H1 (cell line): Measurements from ENCODE around the gene SYK. TPM values are rescaled to one million over a fixed set of nuclear protein-coding genes. Genes with fewer than 3 reads are reported as not detected.

Experiments used
- CTCF ChIA-PET: fragments of 300-600 bp; sonication (Branson Sonifier 250); formaldehyde crosslinking; loops from one replicate; lab custom pipeline; 2021; ENCODE audit not compliant: partially characterized antibody; lab: Charles Lee
- POLR2A ChIA-PET: fragments of 300-600 bp; sonication (Branson Sonifier 250); formaldehyde crosslinking; loops from one replicate; lab custom pipeline; 2021; ENCODE audit warnings: inconsistent platforms; ENCODE audit not compliant: partially characterized antibody; lab: Charles Lee
- DNase-seq, 2 experiments: peaks; one replicate each; pipeline versions ENCODE4 v3.0.0 to v3.0.0-alpha.2; 2010 to 2022; ENCODE audit warnings: low spot score in 2 of 2, low read depth in 1 of 2, mixed read lengths in 1 of 2
- FAIRE-seq: peaks from 2 replicates; lab custom pipeline; 2011; peaks lifted over from hg19 to GRCh38; lab: Jason Lieb, UNC
- H2AFZ ChIP-seq: 2 replicates; pipeline ENCODE4 v1.8.1; 2012; ENCODE audit warnings: low read length, inconsistent platforms
- H2AK5ac ChIP-seq: 2 replicates; pipeline ENCODE4 v1.6.1; 2013; ENCODE audit warnings: low read depth, low read length
- H2BK120ac ChIP-seq: replicated peaks from 2 replicates; pipeline ENCODE3; 2013; ENCODE audit warnings: low read depth, low read length, inconsistent platforms
- H2BK12ac ChIP-seq: 2 replicates; pipeline ENCODE4 v1.6.1; 2013; ENCODE audit warnings: low read depth, low read length
- H2BK15ac ChIP-seq: 2 replicates; pipeline ENCODE4 v1.6.1; 2013; ENCODE audit warnings: low read length
- H2BK20ac ChIP-seq: 2 replicates; pipeline ENCODE4 v1.6.1; 2013; ENCODE audit warnings: low read length
- H2BK5ac ChIP-seq: 2 replicates; pipeline ENCODE4 v1.6.1; 2013; ENCODE audit warnings: low read depth, low read length
- H3K14ac ChIP-seq: 2 replicates; pipeline ENCODE4 v1.6.1; 2013; ENCODE audit warnings: inconsistent platforms; ENCODE audit not compliant: insufficient read length
- H3K18ac ChIP-seq: 2 replicates; pipeline ENCODE4 v1.6.1; 2013; ENCODE audit warnings: low read length; ENCODE audit errors: extremely low read depth
- H3K23ac ChIP-seq: 2 replicates; pipeline ENCODE4 v1.6.1; 2013; ENCODE audit warnings: inconsistent platforms; ENCODE audit not compliant: insufficient read length
- H3K23me2 ChIP-seq: 2 replicates; pipeline ENCODE4 v1.6.1; 2013; ENCODE audit warnings: low read depth, low read length
- H3K27ac ChIP-seq: 2 replicates; pipeline ENCODE4 v1.6.1; 2011; ENCODE audit warnings: low read depth, low read length, inconsistent platforms
- H3K27me3 ChIP-seq, 4 experiments: replicated peaks in 1 of 4; 1 replicate in 1 of 4; 2 replicates in 3 of 4; pipeline versions ENCODE4 v1.6.1 to v1.8.1; 2011 to 2013; ENCODE audit warnings: low read length in 3 of 4, mild to moderate bottlenecking in 3 of 4, inconsistent platforms in 2 of 4, mixed read lengths in 2 of 4, moderate library complexity in 1 of 4; ENCODE audit not compliant: control insufficient read depth in 3 of 4, insufficient read depth in 3 of 4; ENCODE audit errors: extremely low read depth in 1 of 4
- H3K36me3 ChIP-seq, 4 experiments: 2 replicates each; pipeline versions ENCODE4 v1.6.1 to v1.8.1; 2011 to 2013; ENCODE audit warnings: mild to moderate bottlenecking in 4 of 4, low read length in 3 of 4, moderate library complexity in 2 of 4, control low read depth in 1 of 4, inconsistent platforms in 1 of 4; ENCODE audit not compliant: insufficient read depth in 4 of 4, control insufficient read depth in 2 of 4
- H3K4ac ChIP-seq: replicated peaks from 2 replicates; pipeline ENCODE3; 2013; ENCODE audit warnings: low read length, low read depth, mixed read lengths, inconsistent platforms; ENCODE audit not compliant: insufficient read length
- H3K4me1 ChIP-seq, 4 experiments: replicated peaks in 1 of 4; 1 replicate in 1 of 4; 2 replicates in 3 of 4; pipeline versions ENCODE4 v1.6.1 to v1.8.1; 2011 to 2013; ENCODE audit warnings: low read length in 3 of 4, inconsistent platforms in 2 of 4, mixed read lengths in 1 of 4; ENCODE audit not compliant: insufficient read depth in 4 of 4, control insufficient read depth in 3 of 4
- H3K4me2 ChIP-seq, 2 experiments: 2 replicates each; pipeline versions ENCODE4 v1.6.1 to v1.8.1; 2011 to 2013; ENCODE audit warnings: low read depth in 2 of 2, low read length in 2 of 2, control low read depth in 1 of 2, inconsistent platforms in 1 of 2, mild to moderate bottlenecking in 1 of 2; ENCODE audit not compliant: insufficient read depth in 1 of 2
- H3K4me3 ChIP-seq, 4 experiments: fragments of 200-600, 300-600 bp in 1 of 4; sonication (generic), shearing (Covaris generic), sonication (Bioruptor Twin) in 1 of 4; 2 replicates each; pipeline versions ENCODE4 v1.5.1 to v1.8.1; 2011 to 2016; ENCODE audit warnings: low read length in 4 of 4, low read depth in 3 of 4, control low read depth in 2 of 4, inconsistent platforms in 2 of 4, mild to moderate bottlenecking in 2 of 4, mixed read lengths in 1 of 4, moderate library complexity in 1 of 4; ENCODE audit not compliant: insufficient read depth in 2 of 4; ENCODE audit errors: extremely low read depth in 1 of 4
- H3K56ac ChIP-seq: replicated peaks from 2 replicates; pipeline ENCODE3; 2013; ENCODE audit warnings: low read depth, mild to moderate bottlenecking, mixed read lengths, low read length, inconsistent platforms; ENCODE audit not compliant: insufficient read length
- H3K79me1 ChIP-seq: 2 replicates; pipeline ENCODE4 v1.6.1; 2013; ENCODE audit warnings: low read depth, low read length, control low read depth
- H3K79me2 ChIP-seq, 2 experiments: 2 replicates each; pipeline versions ENCODE4 v1.6.1 to v1.8.1; 2012 to 2013; ENCODE audit warnings: low read length in 2 of 2, mild to moderate bottlenecking in 2 of 2, inconsistent platforms in 1 of 2; ENCODE audit not compliant: insufficient read depth in 2 of 2, control insufficient read depth in 1 of 2
- H3K9ac ChIP-seq, 4 experiments: replicated peaks in 1 of 4; 1 replicate in 1 of 4; 2 replicates in 3 of 4; pipeline versions ENCODE4 v1.6.1 to v1.8.1; 2011 to 2013; ENCODE audit warnings: low read depth in 3 of 4, low read length in 3 of 4, control low read depth in 2 of 4, mild to moderate bottlenecking in 2 of 4, moderate library complexity in 2 of 4, inconsistent platforms in 1 of 4; ENCODE audit errors: extremely low read depth in 1 of 4
- H3K9me3 ChIP-seq, 2 experiments: 2 replicates each; pipeline versions ENCODE4 v1.6.1 to v1.8.1; 2012 to 2013; ENCODE audit warnings: mild to moderate bottlenecking in 2 of 2, moderate library complexity in 2 of 2, control low read depth in 1 of 2, inconsistent platforms in 1 of 2, low read depth in 1 of 2, low read length in 1 of 2, mixed read lengths in 1 of 2; ENCODE audit not compliant: insufficient read depth in 2 of 2
- H4K20me1 ChIP-seq, 2 experiments: replicated peaks in 1 of 2; 2 replicates each; pipeline versions ENCODE3 to v1.8.1; 2011 to 2013; ENCODE audit warnings: inconsistent platforms in 2 of 2, low read length in 2 of 2, mild to moderate bottlenecking in 1 of 2; ENCODE audit not compliant: insufficient read depth in 2 of 2, control insufficient read depth in 1 of 2
- H4K5ac ChIP-seq: 2 replicates; pipeline ENCODE4 v1.6.1; 2013; ENCODE audit warnings: low read length, low read depth, mixed read lengths, inconsistent platforms; ENCODE audit not compliant: insufficient read length
- H4K8ac ChIP-seq: 2 replicates; pipeline ENCODE4 v1.8.0; 2013; ENCODE audit warnings: mild to moderate bottlenecking, moderate library complexity, low read length, inconsistent platforms; ENCODE audit not compliant: insufficient read depth; ENCODE audit errors: extremely low read depth
- H4K91ac ChIP-seq: replicated peaks from 2 replicates; pipeline ENCODE3; 2013; ENCODE audit warnings: low read length, mixed read lengths, inconsistent platforms; ENCODE audit not compliant: insufficient read length
- BRCA1 ChIP-seq: IDR thresholded peaks from 2 replicates; pipeline ENCODE4 v1.6.1; 2012; ENCODE audit warnings: low read depth, low read length, improper control_type of control experiment
- CHD2 ChIP-seq: IDR thresholded peaks from 2 replicates; pipeline ENCODE4 v1.6.1; 2012; ENCODE audit warnings: low read length, improper control_type of control experiment
- RNF2 ChIP-seq: fragments of 200-900, 300-1000 bp; sonication (generic); IDR thresholded peaks from 2 replicates; pipeline ENCODE4 v1.7.1; 2016; ENCODE audit warnings: borderline replicate concordance, low read depth, mild to moderate bottlenecking, antibody characterized with exemption, low read length; ENCODE audit not compliant: poor library complexity, severe bottlenecking; ENCODE audit errors: missing control alignments
- TAF1 ChIP-seq: IDR thresholded peaks from 2 replicates; pipeline ENCODE4 v1.6.1; 2011; ENCODE audit warnings: mild to moderate bottlenecking, low read depth, low read length
- WGBS, 2 experiments: shearing (Covaris generic) in 1 of 2; methylation state at CpG; one replicate each; pipeline versions ENCODE4 v1.1.6 to v1.1.7; 2013 to 2015; ENCODE audit warnings: low lambda C conversion rate in 2 of 2, mixed read lengths in 2 of 2, inconsistent platforms in 1 of 2, low coverage in 1 of 2, missing lambda C conversion rate in 1 of 2; ENCODE audit not compliant: insufficient replicate concordance in 2 of 2, insufficient coverage in 1 of 2, insufficient read length in 1 of 2; ENCODE audit errors: extremely low coverage in 1 of 2, missing lambda C conversion rate in 1 of 2; 5-methylcytosine and 5-hydroxymethylcytosine counted together
- polyA plus RNA-seq, 7 experiments: library from polyadenylated mRNA; depleted of rRNA in 3 of 7; stranded (reverse) in 5 of 7; unstranded in 2 of 7; fragments of >200 nt in 5 of 7; fragments of 200-250 nt in 2 of 7; gene quantifications; 1 replicate in 5 of 7; 2 replicates in 1 of 7; 4 replicates in 1 of 7; pipeline versions ENCODE4 v1.2.1 to v1.2.3, GENCODE V29; 2011 to 2013; ENCODE audit warnings: missing spikeins in 2 of 7, mixed read lengths in 2 of 7
- total RNA-seq: library from RNA; stranded (reverse); fragmentation: NEBNext Ultra II Directional; extraction: Animal tissue kit (Norgen Biotek cat#: 25700); gene quantifications from 2 replicates; pipeline ENCODE4 v1.2.1, GENCODE V29; 2021

The SYK gene
- total and polyA plus RNA-seq, 2 of the 8 experiments (the other 6 are each of a cell fraction or from before 2014, with no cell fraction given): 1.5 to 4.4 TPM

- H3K56ac ChIP-seq: no peak overlapping the region
- H3K79me2 ChIP-seq: peaks cover 0 to 9% of the 10 kb centered on the region in 2 experiments; a peak in 1 of 4 replicates
- no peak overlapping the region for H4K5ac ChIP-seq
- peaks cover 18% of the 10 kb centered on the region; the same call in 1 of the 2 replicates for H3K23me2 ChIP-seq
- H2BK5ac ChIP-seq: no peak overlapping the region
- no peak for TF ChIP-seq BRCA1
- TF ChIP-seq TAF1: no peak
- no peak for TF ChIP-seq RNF2
- no peak for TF ChIP-seq CHD2
- TF ChIP-seq, all 59 proteins: peak for 0
- Histone ChIP-seq H3K4me3 (no peak overlapping the region), H3K14ac (no peak overlapping the region), H3K4me1 (no peaks in the 10 kb centered on the region; a peak in 1 of 7 replicates), H3K27ac (no peak overlapping the region), H3K23ac (no peak overlapping the region), H4K8ac (no peak overlapping the region), H2BK12ac (no peak overlapping the region), H2BK120ac (no peak overlapping the region), H2AFZ (no peak overlapping the region), H3K9ac (no peak overlapping the region), H3K36me3 (peaks cover 0 to 6% (median 0%) of the 10 kb centered on the region in 4 experiments; a peak in 1 of 8 replicates), H4K91ac (no peak overlapping the region), H3K18ac (no peak overlapping the region), H2BK15ac (no peak overlapping the region), H3K79me1 (peaks cover 9% of the 10 kb centered on the region; the same call in 1 of the 2 replicates), H2AK5ac (no peak overlapping the region), H3K4me2 (no peak overlapping the region), H4K20me1 (peaks cover 0 to 17% of the 10 kb centered on the region in 2 experiments), H3K27me3 (no peaks in the 10 kb centered on the region; a peak in 1 of 7 replicates), H3K9me3 (peaks cover 3 to 15% of the 10 kb centered on the region in 2 experiments; a peak in 3 of 4 replicates), H3K4ac (no peak overlapping the region), H2BK20ac (no peak overlapping the region)
- FAIRE-seq: no peak
- ChIA-PET CTCF (interaction anchor here (1.0 to 2.3 kb wide), 12 partner anchors 9 to 170 kb away, joined by 3 to 12 read pairs (median 3); no protein-coding TSS in a partner anchor), POLR2A (no interaction called here)
- no peak for DNase-seq
- 92% methylated on average over 6 of the region's 6 CpGs; no CpG with 5 or more reads in 1 of the 2 experiments for WGBS, 2 experiments
Observed at GRCh38 chr9:90838581-90839154, 37.0 kb downstream of the SYK start.
